Mesodermal cell (in vitro differentiated cells): ENCODE data around the gene PDE6B.

Source experiments
- H3K27ac ChIP-seq: 2 replicates; pipeline ENCODE4 v1.7.0; 2013; ENCODE audit warnings: mild to moderate bottlenecking, low read depth, low read length, moderate library complexity; ENCODE audit not compliant: severe bottlenecking
- H3K36me3 ChIP-seq: 2 replicates; pipeline ENCODE4 v1.7.1; 2013; ENCODE audit warnings: mild to moderate bottlenecking, low read length, moderate library complexity; ENCODE audit not compliant: control insufficient read depth, insufficient read depth
- H3K4me1 ChIP-seq: one replicate; pipeline ENCODE4 v1.7.1; 2013; ENCODE audit warnings: mild to moderate bottlenecking, low read length; ENCODE audit not compliant: insufficient read depth, control insufficient read depth, poor library complexity, severe bottlenecking
- H3K4me3 ChIP-seq: 2 replicates; pipeline ENCODE4 v1.7.0; 2013; ENCODE audit warnings: low read length, control low read depth, mild to moderate bottlenecking; ENCODE audit not compliant: insufficient read depth, poor library complexity, severe bottlenecking; ENCODE audit errors: extremely low read depth
- H3K9me3 ChIP-seq: 2 replicates; pipeline ENCODE4 v1.7.1; 2013; ENCODE audit warnings: mild to moderate bottlenecking, low read length, moderate library complexity; ENCODE audit not compliant: control insufficient read depth
- WGBS, 2 experiments: methylation state at CpG; one replicate each; pipeline ENCODE4 v1.1.5; 2013; ENCODE audit warnings: missing lambda C conversion rate in 2 of 2; ENCODE audit not compliant: insufficient coverage in 2 of 2; 5-methylcytosine and 5-hydroxymethylcytosine counted together

The PDE6B gene

DNA sequence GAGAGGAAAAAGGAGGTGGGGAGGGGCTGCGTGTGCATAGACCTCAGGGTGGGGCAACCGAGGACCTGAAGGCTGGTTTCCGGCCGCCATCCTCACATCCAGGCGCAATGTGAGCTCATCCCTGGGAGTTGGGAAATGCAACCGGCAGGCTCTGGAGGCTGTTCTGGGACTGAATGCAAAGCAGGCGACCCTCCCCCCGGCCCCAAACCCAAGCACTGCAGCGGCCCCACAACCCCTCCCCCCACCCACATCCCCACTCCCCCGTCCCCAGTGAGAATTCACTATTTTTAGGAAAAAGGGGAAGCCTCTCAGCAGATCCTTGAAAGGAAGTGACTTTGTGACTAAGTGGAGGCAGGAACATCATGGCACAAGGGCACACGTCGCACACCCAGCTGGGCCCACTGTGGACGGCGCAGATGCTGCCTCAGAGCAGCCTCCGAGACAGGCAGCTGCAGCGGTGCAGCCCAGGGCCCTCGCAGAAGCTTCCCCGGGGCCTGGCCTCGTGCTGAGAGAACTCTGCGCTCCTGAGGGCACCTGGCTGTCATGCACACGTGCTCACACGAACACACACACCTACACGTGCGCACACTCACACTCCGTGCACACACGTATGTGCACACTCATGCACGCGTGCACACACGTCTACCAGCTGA, 1.3 kb upstream of the PDE6B start:
- WGBS, 2 experiments = 81 to 88% methylated on average over 20 to 24 of the region's 29 CpGs
- no peak overlapping the region for H3K4me3 ChIP-seq
- H3K36me3 ChIP-seq = no peaks in the 10 kb centered on the region
- no peaks in the 10 kb centered on the region for H3K9me3 ChIP-seq
- H3K4me1 ChIP-seq = peaks cover 17% of the 10 kb centered on the region
- H3K27ac ChIP-seq = no peak overlapping the region

- peaks cover 17% of the 10 kb centered on the region for H3K4me1 ChIP-seq
- no peaks in the 10 kb centered on the region for H3K9me3 ChIP-seq
- no peak overlapping the region for H3K27ac ChIP-seq
- H3K4me3 ChIP-seq = no peak overlapping the region
- WGBS, 2 experiments = 94 to 96% methylated on average over 37 to 39 of the region's 39 CpGs
- no peaks in the 10 kb centered on the region for H3K36me3 ChIP-seq
These were observed 323 bp downstream of the PDE6B start for GRCh38 chr4:625631-626161.

GRCh38 chr4:626201-627091, 1.1 kb downstream of the PDE6B start:
- H3K9me3 ChIP-seq = peaks cover 3% of the 10 kb centered on the region
- 88 to 89% methylated on average over 13 to 17 of the region's 20 CpGs for WGBS, 2 experiments
- no peak overlapping the region for H3K27ac ChIP-seq
- no peak overlapping the region for H3K4me3 ChIP-seq
- no peaks in the 10 kb centered on the region for H3K36me3 ChIP-seq
- H3K4me1 ChIP-seq = peaks cover 17% of the 10 kb centered on the region

- H3K36me3 ChIP-seq = no peaks in the 10 kb centered on the region
- 87 to 97% methylated on average over 4 to 14 of the region's 15 CpGs for WGBS, 2 experiments
- H3K4me3 ChIP-seq = no peak overlapping the region
These were observed 2.2 kb downstream of the PDE6B start for GRCh38 chr4:627347-628125.

GRCh38 chr4:628311-628741, 3.0 kb downstream of the PDE6B start:
- Histone ChIP-seq H3K36me3 (no peaks in the 10 kb centered on the region), H3K4me3 (no peak overlapping the region), H3K27ac (no peak overlapping the region), H3K9me3 (peaks cover 12% of the 10 kb centered on the region), H3K4me1 (peaks cover 15% of the 10 kb centered on the region)
- WGBS, 2 experiments = 95% methylated on average over 16 of the region's 17 CpGs

More at GRCh38 chr4:627347-628125, 2.2 kb downstream of the PDE6B start:
- H3K27ac ChIP-seq = no peak overlapping the region
- peaks cover 17% of the 10 kb centered on the region for H3K4me1 ChIP-seq
- peaks cover 12% of the 10 kb centered on the region for H3K9me3 ChIP-seq

GRCh38 chr4:628821-629635, 3.7 kb downstream of the PDE6B start:
- Histone ChIP-seq H3K9me3 (peaks cover 12% of the 10 kb centered on the region), H3K4me1 (peaks cover 12% of the 10 kb centered on the region), H3K27ac (no peak overlapping the region), H3K36me3 (no peaks in the 10 kb centered on the region), H3K4me3 (no peak overlapping the region)
- WGBS, 2 experiments = 88% methylated on average over 16 to 22 of the region's 27 CpGs

GRCh38 chr4:629636-629914, 4.2 kb downstream of the PDE6B start:
- Histone ChIP-seq H3K4me3 (no peak overlapping the region), H3K9me3 (peaks cover 12% of the 10 kb centered on the region), H3K36me3 (no peaks in the 10 kb centered on the region), H3K27ac (no peak overlapping the region), H3K4me1 (peaks cover 8% of the 10 kb centered on the region)
- WGBS, 2 experiments = 85 to 92% methylated on average over 9 of the region's 9 CpGs

DNA sequence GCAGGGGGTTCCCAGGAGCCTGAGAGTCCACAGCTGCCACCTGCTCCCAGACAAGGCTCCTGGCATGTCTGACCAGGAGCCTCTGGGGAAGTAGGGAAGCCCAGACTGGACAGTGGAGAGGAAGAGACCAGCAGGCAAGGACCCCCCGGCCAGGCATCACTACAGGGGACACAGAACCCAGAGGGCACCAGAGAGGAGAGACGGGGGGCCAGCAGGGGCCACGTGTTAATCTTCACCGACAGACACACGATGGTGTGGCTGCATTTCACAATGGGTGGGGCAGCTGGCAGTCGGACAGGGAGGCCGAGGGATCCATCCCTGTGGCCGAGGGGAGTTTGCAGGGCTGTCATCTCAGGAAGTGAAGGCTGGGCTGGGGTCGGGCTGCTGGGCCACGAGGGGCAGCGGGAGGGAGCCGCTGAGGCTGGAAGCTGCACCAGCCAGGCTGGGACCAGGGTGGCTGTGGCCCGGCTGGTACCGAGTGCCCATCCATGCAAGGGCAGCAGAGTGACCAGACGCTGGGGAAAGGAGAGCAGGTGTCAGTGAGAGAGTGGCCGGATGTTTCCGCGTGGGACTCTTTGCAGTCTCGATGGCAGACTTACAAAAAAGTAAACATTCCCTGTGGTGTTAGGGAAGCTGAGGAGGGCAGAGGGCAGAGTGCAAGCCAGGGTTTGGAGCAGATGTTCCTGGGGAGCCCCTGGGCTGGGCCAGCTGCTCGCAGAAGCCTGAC, 4.7 kb downstream of the PDE6B start:
- H3K27ac ChIP-seq = no peak overlapping the region
- no peak overlapping the region for H3K4me3 ChIP-seq
- H3K36me3 ChIP-seq = no peaks in the 10 kb centered on the region
- peaks cover 12% of the 10 kb centered on the region for H3K9me3 ChIP-seq
- WGBS, 2 experiments = 82 to 86% methylated on average over 17 to 20 of the region's 20 CpGs
- H3K4me1 ChIP-seq = peaks cover 3% of the 10 kb centered on the region

- no peaks in the 10 kb centered on the region for H3K4me1 ChIP-seq
- peaks cover 12% of the 10 kb centered on the region for H3K9me3 ChIP-seq
- WGBS, 2 experiments = 87 to 91% methylated on average over 5 to 9 of the region's 9 CpGs
- no peaks in the 10 kb centered on the region for H3K36me3 ChIP-seq
- no peak overlapping the region for H3K4me3 ChIP-seq
- H3K27ac ChIP-seq = no peak overlapping the region
These were observed 5.3 kb downstream of the PDE6B start for GRCh38 chr4:630656-631055.
